ENCODE data around the gene IGF2R.

Gene IGF2R

DNA sequence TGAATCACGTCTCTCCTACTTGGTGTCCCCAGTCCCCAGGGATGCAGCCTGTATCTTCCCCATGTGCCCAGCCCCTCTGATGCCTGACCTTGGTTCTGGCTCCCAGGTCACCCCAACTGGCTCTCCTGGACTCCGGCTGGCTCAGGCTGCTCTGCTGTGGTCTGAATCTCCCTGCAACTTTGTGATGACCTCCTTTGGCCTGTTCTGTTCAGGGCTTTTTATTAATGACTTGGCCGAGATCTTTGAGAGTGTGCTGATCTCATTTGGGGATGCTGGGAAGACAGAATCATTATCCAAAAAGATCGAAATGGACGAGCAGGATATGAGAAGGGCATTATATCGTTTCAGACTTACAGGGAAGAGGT lies 67.4 kb downstream of the IGF2R start:
- peaks cover 39% of the 10 kb centered on the region for H3K79me2 ChIP-seq (ENCODE audit: insufficient read depth, low read length)
- no peak overlapping the region for H2AFZ ChIP-seq (ENCODE audit: low read depth, low read length)
- ATAC-seq (ENCODE audit: insufficient read depth, low read depth): no peak
- peaks cover 19% of the 10 kb centered on the region for H4K20me1 ChIP-seq (ENCODE audit: insufficient read depth, low read length)
- no peak overlapping the region for H3K4me3 ChIP-seq (ENCODE audit: low read depth in 1 of 2, low read length in 2 of 2)
- H3K4me2 ChIP-seq (ENCODE audit: insufficient read depth, low read length): no peak overlapping the region
- H3K36me3 ChIP-seq (ENCODE audit: insufficient read depth, low read length): peaks cover 95% of the 10 kb centered on the region
- no peaks in the 10 kb centered on the region for H3K27me3 ChIP-seq (ENCODE audit: insufficient read depth, low read length, poor library complexity)
- TF ChIP-seq EZH2 (IDR thresholded peaks at IDR 0.05; ENCODE audit: borderline replicate concordance, low read depth, low read length, severe bottlenecking): no peak
- TF ChIP-seq, protein P1, sequence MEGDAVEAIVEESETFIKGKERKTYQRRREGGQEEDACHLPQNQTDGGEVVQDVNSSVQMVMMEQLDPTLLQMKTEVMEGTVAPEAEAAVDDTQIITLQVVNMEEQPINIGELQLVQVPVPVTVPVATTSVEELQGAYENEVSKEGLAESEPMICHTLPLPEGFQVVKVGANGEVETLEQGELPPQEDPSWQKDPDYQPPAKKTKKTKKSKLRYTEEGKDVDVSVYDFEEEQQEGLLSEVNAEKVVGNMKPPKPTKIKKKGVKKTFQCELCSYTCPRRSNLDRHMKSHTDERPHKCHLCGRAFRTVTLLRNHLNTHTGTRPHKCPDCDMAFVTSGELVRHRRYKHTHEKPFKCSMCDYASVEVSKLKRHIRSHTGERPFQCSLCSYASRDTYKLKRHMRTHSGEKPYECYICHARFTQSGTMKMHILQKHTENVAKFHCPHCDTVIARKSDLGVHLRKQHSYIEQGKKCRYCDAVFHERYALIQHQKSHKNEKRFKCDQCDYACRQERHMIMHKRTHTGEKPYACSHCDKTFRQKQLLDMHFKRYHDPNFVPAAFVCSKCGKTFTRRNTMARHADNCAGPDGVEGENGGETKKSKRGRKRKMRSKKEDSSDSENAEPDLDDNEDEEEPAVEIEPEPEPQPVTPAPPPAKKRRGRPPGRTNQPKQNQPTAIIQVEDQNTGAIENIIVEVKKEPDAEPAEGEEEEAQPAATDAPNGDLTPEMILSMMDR (IDR thresholded peaks at IDR 0.05; ENCODE audit: borderline replicate concordance, extremely low read depth, low read length, poor library complexity, severe bottlenecking): no peak
- no peak for DNase-seq
- 0 out of 2 replicates have a peak, but pooled peaks cover 4% of the 10 kb centered on the region for H3K4me1 ChIP-seq (ENCODE audit: insufficient read depth, low read length)
- H3K9ac ChIP-seq (ENCODE audit: low read depth, low read length): no peak overlapping the region
- H3K27ac ChIP-seq (ENCODE audit: low read length): peak overlapping the region; percentile 3; the same call in 1 of the 2 replicates
- H3K9me3 ChIP-seq (ENCODE audit: insufficient read depth, low read length, severe bottlenecking): no peaks in the 10 kb centered on the region

DNA sequence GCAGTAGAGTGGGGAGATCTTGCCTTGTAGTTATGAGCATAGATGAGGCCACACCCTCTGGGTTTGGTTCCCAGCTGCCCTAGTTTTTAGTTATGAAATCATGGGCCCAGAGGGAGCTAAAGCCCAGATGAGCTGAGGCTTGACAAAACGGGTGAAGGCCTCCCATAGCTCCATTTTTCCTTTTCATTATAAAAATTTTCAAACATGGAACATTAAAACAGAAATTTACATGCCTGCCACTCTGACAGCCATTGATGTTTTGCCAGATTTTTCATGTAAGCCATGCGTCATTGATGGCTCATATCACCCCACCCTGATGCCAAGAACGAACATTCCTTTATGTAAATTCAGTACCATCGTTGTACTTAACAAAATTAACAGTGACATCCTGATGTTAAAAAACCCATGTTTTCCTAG lies 67.9 kb downstream of the IGF2R start:
- Histone ChIP-seq H3K4me1 (ENCODE audit: insufficient read depth, low read length) (no peaks in the 10 kb centered on the region), H3K27ac (ENCODE audit: low read length) (no peak overlapping the region), H3K9me3 (ENCODE audit: insufficient read depth, low read length, severe bottlenecking) (no peaks in the 10 kb centered on the region), H3K9ac (ENCODE audit: low read depth, low read length) (no peak overlapping the region), H4K20me1 (ENCODE audit: insufficient read depth, low read length) (peaks cover 15% of the 10 kb centered on the region), H3K4me2 (ENCODE audit: insufficient read depth, low read length) (no peak overlapping the region), H3K79me2 (ENCODE audit: insufficient read depth, low read length) (peaks cover 35% of the 10 kb centered on the region), H3K27me3 (ENCODE audit: insufficient read depth, low read length, poor library complexity) (no peaks in the 10 kb centered on the region), H2AFZ (ENCODE audit: low read depth, low read length) (no peak overlapping the region), H3K4me3 (ENCODE audit: low read depth in 1 of 2, low read length in 2 of 2) (no peak overlapping the region), H3K36me3 (ENCODE audit: insufficient read depth, low read length) (peaks cover 95% of the 10 kb centered on the region)
- TF ChIP-seq EZH2 (IDR thresholded peaks at IDR 0.05; ENCODE audit: borderline replicate concordance, low read depth, low read length, severe bottlenecking): no peak
- TF ChIP-seq, protein P1 (IDR thresholded peaks at IDR 0.05; ENCODE audit: borderline replicate concordance, extremely low read depth, low read length, poor library complexity, severe bottlenecking): no peak
- ATAC-seq (ENCODE audit: insufficient read depth, low read depth): no peak
- DNase-seq: no peak

DNA sequence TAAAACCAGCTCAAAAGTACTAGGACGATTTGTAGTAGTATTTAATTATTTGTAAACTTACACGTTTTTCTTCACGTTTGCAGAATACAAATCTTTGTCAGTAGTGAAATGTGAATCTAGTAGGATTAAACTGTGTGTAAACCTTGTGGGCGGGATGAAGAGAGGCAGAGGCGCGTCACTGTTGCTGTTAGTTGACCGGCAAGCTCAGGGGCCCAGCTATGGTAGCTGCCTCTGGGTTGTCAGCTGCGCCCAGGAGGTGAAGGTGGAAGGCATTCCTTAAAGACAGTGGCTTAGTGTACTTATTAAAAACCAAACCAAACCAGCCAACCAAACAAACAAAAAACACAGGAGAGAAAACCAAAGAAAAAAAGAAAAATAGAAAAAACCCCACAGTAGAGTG lies 69.6 kb downstream of the IGF2R start:
- Histone ChIP-seq H3K4me3 (ENCODE audit: low read depth in 1 of 2, low read length in 2 of 2) (no peak overlapping the region), H3K79me2 (ENCODE audit: insufficient read depth, low read length) (peaks cover 33% of the 10 kb centered on the region), H3K27me3 (ENCODE audit: insufficient read depth, low read length, poor library complexity) (no peaks in the 10 kb centered on the region), H3K27ac (ENCODE audit: low read length) (no peak overlapping the region), H3K9me3 (ENCODE audit: insufficient read depth, low read length, severe bottlenecking) (no peaks in the 10 kb centered on the region), H3K4me2 (ENCODE audit: insufficient read depth, low read length) (no peak overlapping the region), H3K36me3 (ENCODE audit: insufficient read depth, low read length) (peaks cover 95% of the 10 kb centered on the region), H2AFZ (ENCODE audit: low read depth, low read length) (no peak overlapping the region), H4K20me1 (ENCODE audit: insufficient read depth, low read length) (peaks cover 16% of the 10 kb centered on the region), H3K4me1 (ENCODE audit: insufficient read depth, low read length) (no peaks in the 10 kb centered on the region), H3K9ac (ENCODE audit: low read depth, low read length) (no peak overlapping the region)
- DNase-seq (no peak), ATAC-seq (ENCODE audit: insufficient read depth, low read depth) (no peak)
- TF ChIP-seq, protein P1 (IDR thresholded peaks at IDR 0.05; ENCODE audit: borderline replicate concordance, extremely low read depth, low read length, poor library complexity, severe bottlenecking): no peak
- TF ChIP-seq EZH2 (IDR thresholded peaks at IDR 0.05; ENCODE audit: borderline replicate concordance, low read depth, low read length, severe bottlenecking): no peak

DNA sequence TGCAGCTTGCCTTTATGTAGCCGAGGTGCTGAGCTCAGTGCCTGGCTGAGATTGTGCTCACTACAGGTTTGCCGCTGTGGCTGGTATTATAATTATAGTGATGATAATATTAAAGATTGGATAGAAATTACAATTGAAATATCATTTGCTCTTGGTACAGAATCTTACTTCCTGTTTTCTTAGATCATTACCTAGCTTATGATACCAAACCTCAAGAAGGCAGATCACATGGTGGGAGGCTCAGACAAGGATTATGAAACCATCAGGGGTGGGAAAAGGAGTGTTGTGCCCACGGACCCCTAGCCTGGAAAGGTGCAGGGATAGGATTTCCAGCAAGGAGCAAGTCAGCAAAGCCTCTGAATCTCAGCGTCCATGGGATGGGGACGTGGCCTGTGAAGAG lies 70.6 kb downstream of the IGF2R start:
- TF ChIP-seq, protein P1 (IDR thresholded peaks at IDR 0.05; ENCODE audit: borderline replicate concordance, extremely low read depth, low read length, poor library complexity, severe bottlenecking): no peak
- no peak for TF ChIP-seq EZH2 (IDR thresholded peaks at IDR 0.05; ENCODE audit: borderline replicate concordance, low read depth, low read length, severe bottlenecking)
- H3K36me3 ChIP-seq (ENCODE audit: insufficient read depth, low read length): peaks cover 95% of the 10 kb centered on the region
- peaks cover 16% of the 10 kb centered on the region for H4K20me1 ChIP-seq (ENCODE audit: insufficient read depth, low read length)
- H3K27ac ChIP-seq (ENCODE audit: low read length): peak overlapping the region; percentile 3
- no peak overlapping the region for H3K4me2 ChIP-seq (ENCODE audit: insufficient read depth, low read length)
- no peak overlapping the region for H2AFZ ChIP-seq (ENCODE audit: low read depth, low read length)
- peaks cover 33% of the 10 kb centered on the region for H3K79me2 ChIP-seq (ENCODE audit: insufficient read depth, low read length)
- H3K4me1 ChIP-seq (ENCODE audit: insufficient read depth, low read length): no peaks in the 10 kb centered on the region
- H3K4me3 ChIP-seq (ENCODE audit: low read depth in 1 of 2, low read length in 2 of 2): no peak overlapping the region
- H3K9ac ChIP-seq (ENCODE audit: low read depth, low read length): no peak overlapping the region
- H3K27me3 ChIP-seq (ENCODE audit: insufficient read depth, low read length, poor library complexity): no peaks in the 10 kb centered on the region
- DNase-seq (no peak), ATAC-seq (ENCODE audit: insufficient read depth, low read depth) (no peak)
- H3K9me3 ChIP-seq (ENCODE audit: insufficient read depth, low read length, severe bottlenecking): no peaks in the 10 kb centered on the region
